DMS53 treated with DMSO at 0.1 percent for 48 hours (cell line): ENCODE results near the gene PTPRT.

Source experiments
- DNase-seq: peaks from one replicate; lab custom pipeline; 2025; ENCODE audit not compliant: unreplicated experiment; lab: John Stamatoyannopoulos, UW

PTPRT gene

GRCh38 chr20:43123180-43123579 lies 66.5 kb downstream of the PTPRT start:
- DNase-seq, result no peak

GRCh38 chr20:43119720-43120119 lies 70.0 kb downstream of the PTPRT start:
- DNase-seq, result no peak

- DNase-seq, result no peak
Measured at GRCh38 chr20:43102394-43102793, 87.3 kb downstream of the PTPRT start.

- DNase-seq, result no peak
Measured at GRCh38 chr20:43096931-43097260, 92.8 kb downstream of the PTPRT start.

GRCh38 chr20:43096126-43096930 lies 93.4 kb downstream of the PTPRT start:
- no peak for DNase-seq

- DNase-seq, result no peak
Measured at GRCh38 chr20:43095034-43095433, 94.7 kb downstream of the PTPRT start.

GRCh38 chr20:43092386-43093088 lies 97.2 kb downstream of the PTPRT start:
- DNase-seq, result no peak

- DNase-seq, result no peak
Measured at GRCh38 chr20:43068482-43068881, 121.2 kb downstream of the PTPRT start.

- DNase-seq, result no peak
Measured at GRCh38 chr20:43066125-43066524, 123.6 kb downstream of the PTPRT start.

- no peak for DNase-seq
Measured at GRCh38 chr20:43065299-43065698, 124.4 kb downstream of the PTPRT start.

GRCh38 chr20:43058077-43058476 lies 131.6 kb downstream of the PTPRT start:
- DNase-seq, result no peak

GRCh38 chr20:43057317-43057716 lies 132.4 kb downstream of the PTPRT start:
- DNase-seq, result no peak

- no peak for DNase-seq
Measured at GRCh38 chr20:43055181-43055884, 134.4 kb downstream of the PTPRT start.

GRCh38 chr20:43052532-43052931 lies 137.2 kb downstream of the PTPRT start:
- no peak for DNase-seq

GRCh38 chr20:43046966-43047365 lies 142.7 kb downstream of the PTPRT start:
- DNase-seq, result no peak

- DNase-seq, result no peak
Measured at GRCh38 chr20:43043887-43044286, 145.8 kb downstream of the PTPRT start.

GRCh38 chr20:43040427-43040826 lies 149.3 kb downstream of the PTPRT start:
- no peak for DNase-seq

GRCh38 chr20:43037605-43038309 lies 151.9 kb downstream of the PTPRT start:
- no peak for DNase-seq

GRCh38 chr20:43034981-43035724 lies 154.6 kb downstream of the PTPRT start:
- DNase-seq, result no peak

GRCh38 chr20:43032459-43032858 lies 157.2 kb downstream of the PTPRT start:
- DNase-seq, result no peak

- DNase-seq, result no peak
Measured at GRCh38 chr20:43029176-43029575, 160.5 kb downstream of the PTPRT start.
